Measurements from ENCODE around the gene PPP3CA.

- TF ChIP-seq CTCF (conservative IDR thresholded peaks at IDR 0.05 in 1 of 2, IDR thresholded peaks at IDR 0.05 in 1 of 2; ENCODE audit: low read depth in 1 of 2, low read length in 2 of 2) (no peak), EZH2 (IDR thresholded peaks at IDR 0.05; ENCODE audit: low read length, missing control alignments) (no peak)
Measured at GRCh38 chr4:101240099-101240498, 107.2 kb downstream of the PPP3CA start.
